Breast epithelium (tissue), 3 donors: ENCODE results near the gene THSD4.

Source experiments
- POLR2A ChIP-seq: fragments of 450-650 bp; IDR thresholded peaks from one replicate; pipeline ENCODE4 v1.6.1; 2016; ENCODE audit warnings: antibody characterized with exemption, mild to moderate bottlenecking, moderate library complexity
- POLR2AphosphoS5 ChIP-seq, 3 donors: sonication (generic); formaldehyde crosslinking; IDR thresholded peaks; one replicate each; pipeline ENCODE4 v1.6.1; 2017; ENCODE audit warnings: antibody characterized with exemption in 3 of 3
- TF ChIP-seq, protein P1 (sequence below), 3 donors: fragments of 450-650 bp; IDR thresholded peaks; one replicate each; pipeline ENCODE4 v1.5.1; 2016 to 2017; ENCODE audit warnings: antibody characterized with exemption in 3 of 3, mild to moderate bottlenecking in 3 of 3, moderate library complexity in 3 of 3

DNA sequence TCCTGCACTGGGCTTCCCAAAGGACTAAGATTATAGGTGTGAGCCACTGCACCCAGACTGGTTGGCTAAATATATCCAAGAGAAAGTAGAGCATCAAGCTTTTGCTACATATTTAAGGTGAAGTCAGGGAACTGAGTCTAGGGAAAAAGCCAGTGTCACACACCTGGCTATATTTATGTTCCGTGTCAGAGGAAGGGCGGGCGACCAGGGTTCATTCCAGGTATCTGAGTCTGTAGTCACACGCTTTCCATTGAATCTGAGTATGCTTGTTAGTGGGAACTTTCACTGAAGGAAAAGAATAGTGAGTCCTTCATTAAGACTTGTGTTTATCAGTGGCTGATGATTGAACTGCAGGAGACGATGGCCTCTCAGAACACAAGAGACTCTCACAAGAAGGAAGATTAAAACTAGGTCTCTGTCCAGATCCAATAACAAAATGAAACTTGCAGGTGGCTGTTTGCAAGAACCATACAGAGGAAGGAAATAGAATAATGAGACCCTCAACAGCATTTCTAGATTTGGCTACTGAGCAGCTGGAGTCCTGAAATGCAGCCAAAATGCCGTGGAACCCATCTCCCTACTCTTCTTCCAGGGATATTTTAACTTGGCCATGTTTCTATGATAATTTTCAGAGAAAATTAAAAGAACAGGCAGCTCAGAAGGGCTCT lies 276.3 kb downstream of the THSD4 start:
- TF ChIP-seq, protein P1, sequence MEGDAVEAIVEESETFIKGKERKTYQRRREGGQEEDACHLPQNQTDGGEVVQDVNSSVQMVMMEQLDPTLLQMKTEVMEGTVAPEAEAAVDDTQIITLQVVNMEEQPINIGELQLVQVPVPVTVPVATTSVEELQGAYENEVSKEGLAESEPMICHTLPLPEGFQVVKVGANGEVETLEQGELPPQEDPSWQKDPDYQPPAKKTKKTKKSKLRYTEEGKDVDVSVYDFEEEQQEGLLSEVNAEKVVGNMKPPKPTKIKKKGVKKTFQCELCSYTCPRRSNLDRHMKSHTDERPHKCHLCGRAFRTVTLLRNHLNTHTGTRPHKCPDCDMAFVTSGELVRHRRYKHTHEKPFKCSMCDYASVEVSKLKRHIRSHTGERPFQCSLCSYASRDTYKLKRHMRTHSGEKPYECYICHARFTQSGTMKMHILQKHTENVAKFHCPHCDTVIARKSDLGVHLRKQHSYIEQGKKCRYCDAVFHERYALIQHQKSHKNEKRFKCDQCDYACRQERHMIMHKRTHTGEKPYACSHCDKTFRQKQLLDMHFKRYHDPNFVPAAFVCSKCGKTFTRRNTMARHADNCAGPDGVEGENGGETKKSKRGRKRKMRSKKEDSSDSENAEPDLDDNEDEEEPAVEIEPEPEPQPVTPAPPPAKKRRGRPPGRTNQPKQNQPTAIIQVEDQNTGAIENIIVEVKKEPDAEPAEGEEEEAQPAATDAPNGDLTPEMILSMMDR (IDR thresholded peaks at IDR 0.05): no peak
- TF ChIP-seq POLR2A: no peak
- TF ChIP-seq POLR2AphosphoS5 (IDR thresholded peaks at IDR 0.05): no peak
